GM12864 (cell line): ENCODE measurements around the gene MVB12B.

Experiments
- DNase-seq: peaks from one replicate; pipeline ENCODE4 v3.0.0-alpha.2; 2011; ENCODE audit warnings: low read depth
- H3K4me3 ChIP-seq: 2 replicates; pipeline ENCODE4 v1.5.1; 2011; ENCODE audit warnings: mild to moderate bottlenecking, low read depth, low read length, control low read depth
- CTCF ChIP-seq: IDR thresholded peaks from 2 replicates; pipeline ENCODE4 v1.5.1; 2011; ENCODE audit warnings: low read depth, mild to moderate bottlenecking, moderate library complexity, low read length, control low read depth, inconsistent platforms; ENCODE audit errors: missing control alignments

The MVB12B gene

GRCh38 chr9:126368020-126368419, 41.4 kb downstream of the MVB12B start:
- no peak overlapping the region for H3K4me3 ChIP-seq
- no peak for TF ChIP-seq CTCF
- DNase-seq: no peak

- no peak for TF ChIP-seq CTCF
- DNase-seq: no peak
These were observed 44.6 kb downstream of the MVB12B start for GRCh38 chr9:126371007-126371870.

GRCh38 chr9:126372716-126373115, 46.1 kb downstream of the MVB12B start:
- no peak for DNase-seq
- H3K4me3 ChIP-seq: no peak overlapping the region
- TF ChIP-seq CTCF: no peak

More at GRCh38 chr9:126371007-126371870, 44.6 kb downstream of the MVB12B start:
- H3K4me3 ChIP-seq: no peak overlapping the region

GRCh38 chr9:126373241-126373640, 46.6 kb downstream of the MVB12B start:
- DNase-seq: no peak
- no peak overlapping the region for H3K4me3 ChIP-seq
- no peak for TF ChIP-seq CTCF

GRCh38 chr9:126374366-126374781, 47.7 kb downstream of the MVB12B start:
- no peak for TF ChIP-seq CTCF
- DNase-seq: no peak
- H3K4me3 ChIP-seq: no peak overlapping the region

GRCh38 chr9:126375386-126375785, 48.8 kb downstream of the MVB12B start:
- no peak for TF ChIP-seq CTCF
- H3K4me3 ChIP-seq: no peak overlapping the region
- no peak for DNase-seq
